Measurements from ENCODE around the gene CD163L1.

The CD163L1 gene

GRCh38 chr12:7460375-7461259 is 16.7 kb upstream of the CD163L1 start:
- peak; percentile 85 for TF ChIP-seq CTCF (IDR thresholded peaks at IDR 0.05; ENCODE audit: insufficient read depth, low read depth, low read length, missing control alignments)
- DNase-seq (ENCODE audit: low read depth), result peak; percentile 61
- no peak overlapping the region for H3K4me3 ChIP-seq (ENCODE audit: low read depth, low read length)

- DNase-seq (ENCODE audit: low read depth), result no peak
- no peak overlapping the region for H3K4me3 ChIP-seq (ENCODE audit: low read depth, low read length)
- TF ChIP-seq CTCF (IDR thresholded peaks at IDR 0.05; ENCODE audit: insufficient read depth, low read depth, low read length, missing control alignments), result no peak
Measured at GRCh38 chr12:7459973-7460372, 16.0 kb upstream of the CD163L1 start.

DNA sequence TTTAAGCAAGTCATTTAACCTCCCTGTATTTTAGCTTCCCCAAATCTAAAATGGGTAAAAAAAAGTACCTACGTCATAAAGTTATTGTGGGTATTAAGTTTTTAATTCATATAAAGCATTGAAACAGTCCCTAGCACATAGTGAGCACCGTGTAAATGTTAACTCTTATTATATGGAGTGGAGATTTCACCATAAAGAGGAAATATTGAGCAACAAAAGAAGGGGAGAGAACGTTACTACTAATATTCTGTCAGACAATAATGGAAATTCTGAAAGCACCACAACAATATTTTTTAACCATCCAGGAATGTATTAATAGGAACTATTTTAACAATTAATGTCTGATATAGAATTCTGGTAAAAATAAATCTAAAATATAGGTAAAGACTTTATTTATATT is 7.8 kb upstream of the CD163L1 start:
- no peak for TF ChIP-seq CTCF (IDR thresholded peaks at IDR 0.05; ENCODE audit: insufficient read depth, low read depth, low read length, missing control alignments)

GRCh38 chr12:7450667-7451066 is 6.7 kb upstream of the CD163L1 start:
- TF ChIP-seq CTCF (IDR thresholded peaks at IDR 0.05; ENCODE audit: insufficient read depth, low read depth, low read length, missing control alignments), result no peak
- no peak for DNase-seq (ENCODE audit: low read depth)

More for the DNA sequence above, 7.8 kb upstream of the CD163L1 start:
- DNase-seq (ENCODE audit: low read depth), result no peak
- H3K4me3 ChIP-seq (ENCODE audit: low read depth, low read length), result no peak overlapping the region

DNA sequence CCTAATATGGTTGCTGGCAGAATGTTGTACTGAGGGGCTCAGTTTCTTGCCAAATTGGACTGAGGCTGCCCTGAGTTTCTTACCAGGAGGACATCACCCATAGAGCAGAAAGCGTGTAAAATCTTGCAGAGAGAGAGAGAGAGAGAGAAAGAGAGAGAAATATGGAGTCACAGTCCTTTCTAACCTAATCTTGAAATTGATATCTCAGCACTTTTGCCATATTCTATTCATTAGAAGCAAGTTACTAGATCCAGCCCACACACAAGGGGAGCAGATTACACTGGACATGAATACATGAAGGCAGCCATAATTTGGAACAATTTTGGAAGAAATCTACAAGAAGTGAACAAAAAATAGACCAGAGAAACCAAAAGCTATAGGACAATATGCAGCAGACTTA is 4.1 kb upstream of the CD163L1 start:
- TF ChIP-seq CTCF (IDR thresholded peaks at IDR 0.05; ENCODE audit: insufficient read depth, low read depth, low read length, missing control alignments), result no peak
- DNase-seq (ENCODE audit: low read depth), result no peak
- H3K4me3 ChIP-seq (ENCODE audit: low read depth, low read length), result no peak overlapping the region

More at GRCh38 chr12:7450667-7451066, 6.7 kb upstream of the CD163L1 start:
- H3K4me3 ChIP-seq (ENCODE audit: low read depth, low read length), result no peak overlapping the region

DNA sequence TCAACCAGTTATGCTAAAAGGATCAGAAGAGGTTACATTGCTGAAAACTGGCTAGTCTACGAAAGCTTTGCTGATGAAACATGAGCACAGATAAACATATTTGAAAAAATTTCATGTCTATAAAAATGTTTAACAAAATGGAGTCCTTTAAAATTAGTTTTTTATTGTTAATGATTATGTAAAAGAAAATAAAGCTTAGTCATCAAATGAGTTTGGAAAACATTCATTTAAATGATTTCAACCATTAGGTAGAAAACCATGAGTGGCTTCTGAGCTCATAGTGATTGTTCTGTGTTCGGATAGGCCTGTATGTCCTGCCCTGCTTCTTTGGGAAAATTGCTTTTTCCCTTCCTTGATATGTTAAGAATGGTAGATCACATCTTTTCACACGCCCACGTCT is 584 bp upstream of the CD163L1 start:
- no peak for TF ChIP-seq CTCF (IDR thresholded peaks at IDR 0.05; ENCODE audit: insufficient read depth, low read depth, low read length, missing control alignments)
- no peak overlapping the region for H3K4me3 ChIP-seq (ENCODE audit: low read depth, low read length)
- DNase-seq (ENCODE audit: low read depth), result no peak
